Fibroblast of skin of right quadriceps (primary cell): Measurements from ENCODE around the gene RPTOR.

Experiments used
- DNase-seq: peaks from one replicate; pipeline ENCODE4 v3.0.0-alpha.2; 2013

RPTOR gene

DNA sequence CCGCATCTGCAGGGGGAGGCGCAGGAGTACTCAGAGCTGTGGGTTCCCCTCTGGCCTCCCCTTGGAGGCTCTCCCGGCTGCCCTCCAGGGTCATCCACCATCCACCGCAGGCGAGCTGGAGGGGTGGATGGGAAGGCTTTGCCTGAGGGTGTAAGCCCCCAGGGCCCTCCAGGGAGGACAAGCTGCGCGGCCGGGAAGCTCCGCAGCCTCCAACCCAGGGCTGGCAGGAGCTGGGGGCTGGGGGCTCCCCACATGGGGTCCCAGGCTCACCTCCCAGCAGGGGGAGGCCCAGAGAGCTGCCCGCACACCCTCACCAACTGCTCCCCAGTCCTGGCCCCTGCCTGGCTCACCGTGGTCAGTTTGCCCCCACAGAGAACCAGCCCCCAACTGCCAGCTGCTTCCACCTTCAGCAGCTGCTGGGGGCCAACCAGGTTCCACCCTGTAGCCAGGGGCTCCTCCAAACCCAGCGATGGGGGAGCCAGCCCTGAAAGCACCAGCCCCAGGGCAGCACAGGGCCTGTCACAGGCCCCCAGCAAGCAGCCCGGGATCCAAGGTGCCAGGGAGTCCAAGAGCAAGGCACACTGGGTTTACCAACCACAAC, 427.2 kb downstream of the RPTOR start:
- DNase-seq, result no peak

GRCh38 chr17:80976701-80977100, 432.1 kb downstream of the RPTOR start:
- DNase-seq, result no peak

DNA sequence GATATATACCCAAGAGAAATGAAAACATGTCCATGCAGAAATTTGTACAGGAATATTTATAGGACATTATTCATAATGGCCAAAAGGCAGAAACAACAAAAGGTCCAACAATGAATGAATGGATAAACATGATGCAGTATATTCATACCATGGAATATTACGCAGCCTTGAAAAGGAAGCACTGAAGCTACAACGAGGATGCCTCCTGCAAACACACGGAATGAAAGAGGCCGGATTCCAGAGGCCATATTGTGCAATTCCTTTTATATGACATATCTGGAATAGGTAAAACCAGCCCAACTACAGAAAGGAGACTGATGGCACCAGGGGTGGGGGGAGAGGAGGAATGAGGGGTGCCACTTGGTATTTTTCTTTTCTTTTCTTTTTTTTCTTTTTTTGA, 432.5 kb downstream of the RPTOR start:
- no peak for DNase-seq

DNA sequence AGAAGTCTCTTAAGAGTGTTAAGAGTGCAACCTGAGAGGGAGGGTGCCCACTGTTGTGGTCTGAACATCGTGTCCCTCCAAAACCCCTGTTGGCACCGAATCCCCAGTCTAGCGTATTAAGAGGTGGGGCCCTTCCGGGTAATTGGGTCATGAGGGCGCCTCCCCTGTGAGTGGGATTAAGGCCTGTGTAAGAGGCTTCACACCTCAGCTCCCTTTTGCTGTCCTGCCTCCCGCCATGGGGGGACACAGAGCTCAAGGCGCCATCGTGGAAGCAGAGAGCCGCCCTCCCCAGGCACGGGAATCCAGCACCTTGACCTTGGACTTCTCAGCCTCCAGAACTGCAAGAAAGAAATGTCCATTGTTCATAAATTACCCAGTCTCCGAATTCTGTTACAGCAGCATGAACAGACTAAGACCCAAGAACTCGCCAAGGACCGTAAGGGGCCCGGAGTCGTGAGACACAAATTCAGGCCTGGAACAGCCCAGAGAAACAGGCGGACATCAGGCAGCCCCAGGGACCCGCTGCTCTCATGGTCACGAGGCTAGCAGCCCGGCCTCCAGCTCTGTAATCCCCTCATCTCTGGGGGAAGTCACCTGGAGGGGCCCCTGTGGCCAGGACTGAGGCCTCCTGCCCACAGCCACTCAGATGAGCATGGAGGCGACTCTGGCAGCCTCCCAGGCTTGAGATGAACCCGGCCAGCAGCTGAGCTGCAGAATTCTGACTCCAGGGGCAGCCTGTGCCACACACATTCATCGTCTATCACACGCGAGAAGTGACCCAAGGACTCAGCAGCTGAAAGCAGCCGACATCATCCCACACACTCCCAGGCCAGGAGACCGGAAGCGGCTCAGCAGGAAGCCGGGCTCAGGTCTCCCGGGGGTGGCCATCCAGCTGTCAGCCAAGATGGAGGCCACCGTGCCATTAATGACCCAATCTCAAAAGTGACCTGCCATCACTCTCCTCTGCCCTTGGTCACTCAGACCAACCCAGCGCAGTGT, 434.2 kb downstream of the RPTOR start:
- DNase-seq, result no peak

- DNase-seq, result no peak
Observed at GRCh38 chr17:80979547-80980378, 435.1 kb downstream of the RPTOR start.

DNA sequence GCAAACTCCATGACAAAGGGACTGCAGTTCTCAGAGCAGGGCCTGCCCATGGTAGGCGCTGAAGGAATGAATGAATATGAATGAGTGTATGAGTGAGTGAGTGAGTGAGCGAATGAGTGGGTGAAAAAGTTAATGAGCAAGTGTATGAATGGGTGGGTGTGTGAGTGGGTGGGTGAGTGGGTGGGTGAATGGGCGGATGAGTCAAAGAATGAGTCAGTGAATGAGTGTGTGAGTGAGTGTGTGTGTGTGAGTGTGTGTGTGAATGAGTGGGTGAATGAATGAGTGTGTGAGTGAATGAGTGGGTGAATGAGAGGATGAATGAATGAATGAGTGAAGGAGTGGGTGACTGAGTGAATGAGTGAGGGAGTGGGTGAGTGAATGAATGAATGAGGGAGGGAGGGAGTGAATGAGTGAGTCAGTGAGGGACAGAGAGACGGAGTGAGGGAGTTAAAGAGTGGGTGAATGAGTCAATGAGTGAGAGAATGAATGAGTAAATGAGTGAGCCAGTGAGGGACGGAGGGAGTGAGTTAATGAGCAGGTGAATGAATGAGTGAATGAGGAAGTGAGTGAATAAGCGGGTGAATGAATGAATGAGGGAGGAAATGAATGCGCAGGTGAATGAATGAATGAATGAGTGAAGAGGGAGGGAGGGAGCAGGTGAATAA, 435.9 kb downstream of the RPTOR start:
- DNase-seq, result peak; percentile 17

- DNase-seq, result no peak
Observed at GRCh38 chr17:80981062-80981902, 436.6 kb downstream of the RPTOR start.

- no peak for DNase-seq
Observed at GRCh38 chr17:80981929-80982425, 437.3 kb downstream of the RPTOR start.

GRCh38 chr17:80982426-80982974, 437.9 kb downstream of the RPTOR start:
- no peak for DNase-seq

DNA sequence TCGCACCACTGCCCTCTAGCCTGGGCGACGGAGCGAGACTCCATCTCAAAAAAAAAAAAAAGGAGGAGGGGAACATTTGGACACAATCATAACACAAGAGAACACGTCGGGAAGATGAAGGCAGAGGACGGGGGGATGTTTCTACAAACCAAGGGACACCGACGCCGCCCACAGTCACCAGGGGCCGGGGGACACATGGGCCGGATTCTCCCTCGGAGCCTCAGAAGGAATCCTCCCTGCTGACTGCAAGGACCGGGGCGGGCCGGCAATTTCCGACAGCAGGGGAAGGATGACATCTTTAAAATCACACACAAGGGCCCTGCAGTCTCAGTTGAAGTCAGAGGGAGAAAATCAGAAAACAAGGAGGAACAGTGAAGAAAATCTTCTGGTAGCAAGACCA, 438.9 kb downstream of the RPTOR start:
- no peak for DNase-seq

- peak; percentile 96 for DNase-seq
Observed at GRCh38 chr17:80984749-80985148, 440.1 kb downstream of the RPTOR start.

- DNase-seq, result no peak
Observed at GRCh38 chr17:80986046-80986445, 441.4 kb downstream of the RPTOR start.

GRCh38 chr17:80986816-80987475, 442.3 kb downstream of the RPTOR start:
- DNase-seq, result no peak

DNA sequence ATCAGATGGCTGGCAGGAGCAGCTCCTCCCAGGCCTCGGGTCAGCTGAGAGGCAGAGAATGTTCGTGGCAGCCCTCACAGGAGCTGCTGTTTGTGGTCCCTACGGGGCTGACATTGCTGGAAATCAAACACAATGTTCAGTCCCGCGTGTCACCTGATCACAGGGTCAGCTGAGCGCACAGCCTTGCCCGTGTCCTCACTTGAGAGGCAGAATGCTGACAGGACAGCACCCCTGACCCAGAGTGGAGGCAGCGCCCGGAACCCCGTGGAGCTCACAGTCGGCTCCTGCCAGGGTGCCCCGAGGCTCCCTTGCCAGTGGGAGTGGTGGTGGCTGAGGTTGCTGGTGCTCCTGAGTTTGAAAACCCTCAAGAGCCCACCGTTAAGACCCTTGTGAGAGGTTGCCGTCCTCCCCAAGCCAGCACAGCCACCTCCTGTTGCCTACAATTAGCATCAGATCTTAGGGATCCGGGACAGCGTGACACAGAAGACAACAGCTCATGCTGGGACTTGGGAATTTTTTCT, 443.4 kb downstream of the RPTOR start:
- no peak for DNase-seq

GRCh38 chr17:80989586-80989913, 444.9 kb downstream of the RPTOR start:
- no peak for DNase-seq

DNA sequence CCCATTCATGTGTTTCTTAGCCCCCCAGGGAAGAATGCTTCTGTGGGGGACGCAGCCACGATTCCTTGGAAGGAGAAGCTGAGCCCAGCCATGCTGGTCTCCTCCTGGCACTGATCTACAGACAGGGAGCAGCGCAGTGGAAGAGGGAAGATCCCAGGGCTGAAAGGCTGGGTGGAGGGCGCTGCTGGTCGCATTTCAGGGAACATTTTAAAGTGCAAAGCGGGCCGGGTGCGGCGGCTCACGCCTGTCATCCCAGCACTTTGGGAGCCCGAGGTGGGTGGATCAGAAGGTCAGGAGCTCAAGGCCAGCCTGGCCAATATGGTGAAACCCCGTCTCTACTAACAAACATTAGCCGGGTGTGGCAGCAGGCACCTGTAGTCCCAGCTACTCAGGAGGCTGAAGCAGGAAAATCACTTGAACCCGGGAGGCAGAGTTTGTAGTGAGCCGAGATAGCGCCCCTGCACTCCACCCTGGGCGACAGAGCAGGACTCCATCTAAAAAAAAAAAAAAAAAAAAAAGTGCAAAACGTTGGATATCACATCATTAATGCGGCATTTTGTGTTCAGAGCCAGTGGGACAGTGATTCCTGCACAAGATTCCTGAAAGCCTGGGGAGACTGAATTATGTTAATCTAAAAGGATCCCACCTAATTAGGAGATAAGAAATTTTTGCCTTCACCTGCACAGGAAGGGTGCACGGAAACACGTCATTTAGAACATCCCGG, 446.4 kb downstream of the RPTOR start:
- DNase-seq, result no peak

DNA sequence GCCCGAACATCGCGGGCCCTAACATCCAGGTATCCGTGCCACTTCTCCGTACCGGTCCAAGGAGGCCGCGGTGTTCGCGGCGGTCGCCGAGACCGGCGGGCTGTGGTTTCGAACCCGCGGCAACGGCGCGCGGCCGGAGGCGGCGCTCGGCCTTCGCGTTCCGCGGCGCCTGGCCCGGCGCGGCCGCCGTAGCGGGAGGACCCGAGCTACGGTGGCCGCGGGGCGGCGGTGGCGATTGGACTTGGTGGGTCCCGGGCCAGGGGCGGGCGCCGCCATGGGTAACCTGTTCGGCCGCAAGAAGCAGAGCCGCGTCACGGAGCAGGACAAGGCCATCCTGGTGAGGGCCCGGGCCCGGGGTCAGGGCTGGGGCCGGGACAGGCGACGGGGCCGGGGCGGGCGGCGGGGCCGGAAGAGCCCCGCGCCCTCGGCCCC, 447.0 kb downstream of the RPTOR start, which contains the start of gene CHMP6:
CHMP6 (plus strand) TSS at position 197 of the 432 bp plus-strand sequence; CDS start at position 275, 78 bp downstream.
- peak; percentile 83 for DNase-seq

GRCh38 chr17:80992077-80992947, 447.7 kb downstream of the RPTOR start:
- no peak for DNase-seq
